Putamen (tissue), 1 donor: ENCODE measurements around the gene SSBP2.

Experiments used
- DNase-seq: peaks from one replicate; pipeline ENCODE4 v3.0.0-alpha.2; 2016; ENCODE audit warnings: low spot score

SSBP2 gene

GRCh38 chr5:81751009-81751835, at the start of gene SSBP2:
TSS of gene SSBP2 (minus strand) at chr5:81751097. CDS start at chr5:81751042, 55 bp downstream.
- peak; percentile 100 for DNase-seq

DNA sequence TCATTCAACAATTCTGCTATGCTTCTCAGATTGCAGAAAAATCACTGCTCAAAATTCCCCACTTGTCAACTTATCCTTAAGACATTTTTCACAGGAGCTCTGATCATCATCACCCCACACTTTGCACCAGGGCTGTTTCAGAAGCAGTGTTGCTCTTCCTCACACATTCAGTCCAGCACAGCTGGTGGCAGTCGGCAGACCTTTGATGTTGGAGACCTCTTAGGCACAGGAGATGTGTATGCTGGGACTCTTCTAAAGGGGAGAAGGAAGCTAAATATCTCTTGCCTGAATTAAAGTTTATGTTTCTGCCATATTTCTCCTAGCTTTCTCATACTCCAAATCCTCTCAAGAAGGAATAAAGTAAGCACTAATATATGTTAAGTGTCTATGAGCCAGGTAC, 44.8 kb upstream of the SSBP2 start:
- no peak for DNase-seq

DNA sequence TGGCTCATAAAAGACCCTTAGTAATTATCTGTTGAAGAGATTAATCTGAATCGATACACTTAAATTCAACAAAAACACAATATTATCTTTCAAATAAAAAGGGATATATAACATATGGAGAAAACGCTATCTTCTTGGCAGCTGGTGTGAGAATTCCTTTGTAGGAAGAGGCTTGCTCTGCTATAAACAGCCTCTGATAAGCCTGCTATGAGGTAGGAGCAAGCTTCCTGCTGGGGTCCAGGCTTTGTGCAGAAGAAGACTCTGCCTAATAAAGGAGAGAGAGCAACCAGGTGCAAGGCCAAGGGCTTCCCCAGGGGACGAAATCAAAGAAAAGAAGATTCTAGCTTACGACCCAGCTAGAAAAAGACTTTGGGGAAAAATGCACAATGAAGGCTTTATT, 43.3 kb upstream of the SSBP2 start:
- no peak for DNase-seq

GRCh38 chr5:81790336-81790735, 39.4 kb upstream of the SSBP2 start:
- DNase-seq: no peak

GRCh38 chr5:81789033-81789432, 38.1 kb upstream of the SSBP2 start:
- no peak for DNase-seq

DNA sequence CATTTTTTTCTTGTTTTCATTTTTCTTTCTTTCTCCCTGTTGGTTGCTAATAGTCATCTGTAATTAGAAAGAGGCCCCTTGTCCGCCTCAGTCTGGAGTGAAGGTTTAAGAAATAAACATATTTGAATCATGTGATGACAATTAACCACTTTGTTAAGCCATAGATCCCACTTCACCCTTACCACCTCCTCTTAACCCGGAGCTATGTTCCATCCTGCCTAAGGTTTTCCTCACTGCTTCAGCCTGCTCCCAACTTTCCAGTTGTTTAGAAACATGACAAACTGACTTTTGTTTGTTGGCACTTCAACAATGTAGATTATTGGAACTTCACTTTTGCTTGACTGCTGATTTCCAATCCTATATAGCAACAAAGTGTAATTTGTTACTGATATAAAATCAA, 37.4 kb upstream of the SSBP2 start:
- no peak for DNase-seq

- peak; percentile 56 for DNase-seq
Measured at GRCh38 chr5:81787474-81788242, 36.8 kb upstream of the SSBP2 start.

DNA sequence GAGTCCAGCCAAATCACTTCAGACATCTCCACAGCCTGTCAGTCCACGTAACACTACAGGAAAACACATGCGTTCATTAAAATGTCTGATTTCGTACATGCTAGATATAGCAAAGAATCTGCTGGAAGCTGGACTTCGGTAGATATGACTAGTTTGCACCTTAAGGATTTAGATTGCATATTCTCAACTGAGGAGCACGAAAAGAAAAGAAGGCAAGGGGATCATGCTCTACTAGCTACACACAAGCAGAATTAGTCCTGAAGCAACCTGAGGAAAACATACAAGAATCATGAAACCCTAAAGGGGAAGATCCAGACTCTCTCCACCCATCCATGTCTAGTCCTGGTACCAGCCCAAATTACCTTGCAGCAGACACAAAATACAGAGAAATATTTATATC, 36.1 kb upstream of the SSBP2 start:
- no peak for DNase-seq

- DNase-seq: no peak
Measured at GRCh38 chr5:81786496-81786895, 35.6 kb upstream of the SSBP2 start.

GRCh38 chr5:81785322-81785721, 34.4 kb upstream of the SSBP2 start:
- DNase-seq: no peak

DNA sequence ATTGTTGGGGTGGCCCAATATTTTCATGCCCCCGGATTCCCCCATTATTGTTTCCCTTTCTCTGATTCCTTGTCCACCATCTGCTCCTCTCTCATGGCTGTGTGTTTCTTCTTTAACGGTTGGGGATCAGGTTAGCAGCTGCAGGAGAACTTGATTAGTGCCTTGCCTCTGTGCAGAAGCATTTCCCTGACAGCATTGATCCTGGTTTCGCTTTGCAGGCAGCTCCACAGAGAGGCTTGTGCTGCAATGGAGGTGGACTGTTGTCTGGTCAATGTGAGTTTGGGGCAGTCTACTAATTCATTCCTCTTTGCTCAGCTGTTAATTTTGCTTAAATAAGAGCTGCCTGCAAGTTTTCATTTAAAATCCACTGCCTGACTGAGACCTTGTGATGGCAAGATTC, 32.5 kb upstream of the SSBP2 start:
- no peak for DNase-seq

- DNase-seq: no peak
Measured at GRCh38 chr5:81782811-81783210, 31.9 kb upstream of the SSBP2 start.

GRCh38 chr5:81779916-81780266, 29.0 kb upstream of the SSBP2 start:
- no peak for DNase-seq

DNA sequence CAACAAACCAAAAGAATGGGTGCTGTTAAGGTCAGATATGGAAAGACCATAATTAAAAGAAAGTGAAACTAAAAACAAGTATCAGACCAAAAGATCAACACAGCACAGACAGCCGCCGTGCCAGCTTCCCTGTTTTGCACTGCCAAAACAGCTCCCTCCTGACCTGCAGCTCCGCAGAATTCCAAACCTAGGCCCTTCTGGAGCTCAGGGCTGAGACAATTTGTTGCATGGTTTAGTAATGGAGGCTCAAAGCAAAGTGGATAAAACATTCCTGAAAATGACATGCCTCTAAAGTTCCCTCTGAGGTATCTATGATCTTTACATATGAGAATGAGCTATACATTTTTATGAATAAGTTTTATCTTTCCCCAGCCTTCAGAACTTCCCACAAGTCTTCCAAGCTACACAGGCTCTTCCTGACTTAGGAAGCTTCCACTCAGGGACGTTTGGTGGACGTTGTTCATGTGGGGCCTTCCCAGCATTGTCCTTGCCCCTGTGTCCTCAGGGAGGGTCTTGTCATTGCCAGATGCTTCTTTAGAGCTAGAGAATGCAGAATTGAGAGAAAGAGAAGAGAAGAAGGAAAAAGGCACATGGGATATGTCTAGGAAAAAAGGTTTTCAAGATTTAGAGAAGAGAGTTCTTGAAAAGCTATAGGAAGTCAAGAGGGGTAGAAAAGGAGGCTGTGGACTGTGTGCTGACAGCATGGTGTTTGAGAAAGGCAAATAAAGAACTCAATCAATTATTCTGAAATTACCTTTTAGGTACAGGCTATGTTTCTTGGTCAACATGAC, 28.4 kb upstream of the SSBP2 start:
- DNase-seq: no peak

DNA sequence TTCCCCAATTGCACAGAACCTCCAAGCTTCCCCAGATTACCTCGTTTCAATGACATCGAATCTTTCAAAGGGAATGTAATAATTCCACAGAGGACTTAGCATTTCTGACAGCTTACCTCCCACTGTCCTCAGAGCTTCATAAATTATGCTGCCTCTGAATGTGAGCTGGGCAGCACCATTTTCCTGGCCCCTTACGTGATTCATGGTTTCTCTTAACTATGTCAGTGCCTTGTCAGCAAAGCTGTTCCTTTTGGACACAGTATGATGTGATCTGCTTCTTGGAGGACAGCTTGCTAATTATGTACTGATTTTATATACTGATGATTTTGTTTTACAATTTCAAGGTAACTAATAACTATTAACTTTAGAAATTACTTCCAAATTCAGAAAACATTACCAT, 27.7 kb upstream of the SSBP2 start:
- DNase-seq: no peak

DNA sequence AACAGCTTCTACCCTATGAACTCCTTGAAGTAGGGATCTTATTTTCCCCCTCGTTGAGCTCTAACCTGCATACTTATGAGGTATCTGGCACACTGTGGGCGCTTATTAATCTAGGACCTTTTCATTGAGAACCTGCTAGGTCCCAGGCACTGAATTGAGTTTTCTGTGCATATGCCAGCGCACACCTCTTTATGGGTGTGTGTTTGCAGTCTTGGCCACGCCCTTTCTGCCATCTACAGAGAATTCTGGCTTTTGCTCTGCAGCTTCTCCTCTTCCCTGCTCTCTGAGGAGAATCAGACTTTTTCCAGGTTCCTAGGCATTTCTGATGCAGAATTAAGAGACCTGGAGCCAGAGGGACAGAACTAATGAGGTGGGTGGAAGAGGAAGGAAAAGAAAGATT, 25.4 kb upstream of the SSBP2 start:
- DNase-seq: no peak

- DNase-seq: no peak
Measured at GRCh38 chr5:81774374-81774773, 23.5 kb upstream of the SSBP2 start.

GRCh38 chr5:81773574-81773973, 22.7 kb upstream of the SSBP2 start:
- no peak for DNase-seq

GRCh38 chr5:81773161-81773560, 22.3 kb upstream of the SSBP2 start:
- no peak for DNase-seq

DNA sequence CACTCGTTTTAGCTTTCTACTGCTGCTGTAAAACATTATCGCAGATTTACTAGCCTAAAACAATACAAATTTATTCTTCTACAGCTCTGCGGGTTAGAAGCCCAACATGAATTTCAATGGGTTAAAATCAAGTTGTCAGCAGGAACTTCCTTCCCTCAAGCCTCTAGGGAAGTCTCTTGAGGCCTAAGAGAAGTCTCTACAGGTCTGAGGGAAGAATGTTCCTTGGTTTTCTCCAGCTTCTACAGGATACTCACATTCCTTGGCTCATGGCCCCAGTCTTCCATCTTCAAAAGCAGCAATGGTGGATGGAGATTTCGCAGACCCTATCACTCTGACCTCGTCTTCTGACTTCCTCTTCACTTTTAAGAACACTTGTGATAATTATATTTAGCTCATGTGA, 21.6 kb upstream of the SSBP2 start:
- DNase-seq: no peak

- no peak for DNase-seq
Measured at GRCh38 chr5:81768935-81769452, 18.1 kb upstream of the SSBP2 start.

GRCh38 chr5:81767938-81768337, 17.0 kb upstream of the SSBP2 start:
- DNase-seq: no peak

GRCh38 chr5:81767097-81767496, 16.2 kb upstream of the SSBP2 start:
- DNase-seq: no peak
